Measurements from ENCODE around the gene INPP5A.

- TF ChIP-seq POLR2A (IDR thresholded peaks at IDR 0.05) (no peak), CTCF (IDR thresholded peaks at IDR 0.05) (no peak), POLR2AphosphoS5 (IDR thresholded peaks at IDR 0.05) (no peak)
Observed at GRCh38 chr10:132754071-132754470, 216.5 kb downstream of the INPP5A start.
